K562 (cell line): ENCODE data around the gene HBQ1. TPM values are rescaled to one million over a fixed set of nuclear protein-coding genes. Genes with fewer than 3 reads are reported as not detected.

Experiments
- ATAC-seq: fragments of 200-7000 bp; cut with Tn5 transposase; 3 replicates; pipeline ENCODE4 v1.9.1; 2020; ENCODE audit warnings: moderate library complexity
- BruUV-seq: library from RNA; stranded (reverse); fragments of 400-500 nt; replicated peaks from 2 replicates; lab custom pipeline; 2021; lab: Mats Ljungman, UMichigan
- CTCF ChIA-PET: fragments of 300-600 bp; formaldehyde crosslinking; extraction: SDS; loops from one replicate; lab custom pipeline; 2021; ENCODE audit warnings: low intra/inter-chr PET ratio; lab: Yijun Ruan, JAX
- POLR2A ChIA-PET: fragments of 300-600, 350-650 bp; sonication (Branson Sonifier 250); formaldehyde crosslinking; extraction: SDS; loops from one replicate; lab custom pipeline; 2021; ENCODE audit warnings: antibody characterized with exemption, inconsistent platforms; lab: Yijun Ruan, JAX
- DNase-seq, 4 experiments: peaks; one replicate each; pipeline versions ENCODE4 v3.0.0 to v3.0.0-alpha.2; 2011 to 2018; ENCODE audit warnings: low spot score in 3 of 4, mixed read lengths in 3 of 4; ENCODE audit errors: extremely low read depth in 1 of 4
- FAIRE-seq: peaks from 2 replicates; lab custom pipeline; 2011; peaks lifted over from hg19 to GRCh38; lab: Jason Lieb, UNC
- H2AFZ ChIP-seq: 2 replicates; pipeline ENCODE4 v1.6.0; 2011; ENCODE audit warnings: low read depth, low read length, control low read depth, inconsistent platforms
- H3K27ac ChIP-seq: fragments of 200-600 bp; 3 replicates; pipeline ENCODE4 v1.8.0; 2011; ENCODE audit warnings: low read depth, mild to moderate bottlenecking, control low read depth, inconsistent platforms, low read length, moderate library complexity, mixed read lengths; ENCODE audit errors: extremely low read depth
- H3K27me3 ChIP-seq, 2 experiments: fragments of 300-600 bp in 1 of 2; 2 replicates in 1 of 2; 3 replicates in 1 of 2; pipeline versions ENCODE4 v1.6.0 to v1.8.0; 2011; ENCODE audit warnings: inconsistent platforms in 2 of 2, low read length in 2 of 2, mild to moderate bottlenecking in 1 of 2, mixed read lengths in 1 of 2, moderate library complexity in 1 of 2; ENCODE audit not compliant: control insufficient read depth in 2 of 2, insufficient read depth in 2 of 2
- H3K36me3 ChIP-seq: fragments of 300-600 bp; 3 replicates; pipeline ENCODE4 v1.8.0; 2011; ENCODE audit warnings: mild to moderate bottlenecking, low read length, inconsistent platforms; ENCODE audit not compliant: control insufficient read depth, insufficient read depth
- H3K4me1 ChIP-seq, 2 experiments: fragments of 200-600 bp in 1 of 2; replicated peaks in 1 of 2; 2 replicates in 1 of 2; 3 replicates in 1 of 2; pipeline versions ENCODE4 v1.5.1 to v1.8.0; 2011; ENCODE audit warnings: inconsistent platforms in 2 of 2, low read length in 2 of 2, mild to moderate bottlenecking in 1 of 2, mixed read lengths in 1 of 2, moderate library complexity in 1 of 2; ENCODE audit not compliant: control insufficient read depth in 2 of 2, insufficient read depth in 2 of 2
- H3K4me2 ChIP-seq: 2 replicates; pipeline ENCODE4 v1.6.1; 2011; ENCODE audit warnings: low read length, control low read depth, inconsistent platforms, mixed read lengths; ENCODE audit not compliant: insufficient read depth
- H3K4me3 ChIP-seq: fragments of 200-600 bp; sonication (generic), shearing (Covaris generic); 2 replicates; pipeline ENCODE4 v1.5.1; 2016; ENCODE audit warnings: control low read depth, inconsistent platforms
- H3K79me2 ChIP-seq: fragments of 200-600 bp; 3 replicates; pipeline ENCODE4 v1.8.0; 2011; ENCODE audit warnings: low read length, inconsistent platforms; ENCODE audit not compliant: control insufficient read depth, insufficient read depth
- H3K9ac ChIP-seq, 2 experiments: 2 replicates each; pipeline versions ENCODE4 v1.6.0 to v1.6.1; 2011; ENCODE audit warnings: low read depth in 2 of 2, low read length in 2 of 2, control low read depth in 1 of 2, inconsistent platforms in 1 of 2, mild to moderate bottlenecking in 1 of 2, mixed read lengths in 1 of 2; ENCODE audit not compliant: insufficient read depth in 1 of 2
- H3K9me1 ChIP-seq: one replicate; pipeline ENCODE4 v1.6.0; 2011; ENCODE audit warnings: inconsistent platforms, mild to moderate bottlenecking, low read length, moderate library complexity; ENCODE audit not compliant: control insufficient read depth, insufficient read depth
- H3K9me3 ChIP-seq: replicated peaks from 2 replicates; pipeline ENCODE4 v1.5.1; 2011; ENCODE audit warnings: low read depth, low read length, inconsistent platforms; ENCODE audit not compliant: control insufficient read depth, insufficient read depth
- H4K20me1 ChIP-seq: replicated peaks from 2 replicates; pipeline ENCODE4 v1.6.1; 2011; ENCODE audit warnings: low read length, inconsistent platforms, mixed read lengths; ENCODE audit not compliant: control insufficient read depth, insufficient read depth
- CXXC5 ChIP-seq: fragments of 250-450 bp; sonication (Bioruptor Pico); IDR thresholded peaks from 2 replicates; pipeline ENCODE4 v1.8.0; 2022; ENCODE audit warnings: inconsistent platforms, mild to moderate bottlenecking, moderate library complexity
- DIDO1 ChIP-seq: fragments of 450-650 bp; IDR thresholded peaks from 2 replicates; pipeline ENCODE4 v1.6.1; 2016; ENCODE audit warnings: low read depth, missing biosample characterization, missing genetic modification characterization
- FOS ChIP-seq: IDR thresholded peaks from 3 replicates; pipeline ENCODE4 v1.6.1; 2011; ENCODE audit not compliant: insufficient read length; ENCODE audit errors: extremely low read depth
- FOXA3 ChIP-seq, 2 experiments: fragments of 450-650 bp in 1 of 2; sonication (generic) in 1 of 2; formaldehyde crosslinking; IDR thresholded peaks in 1 of 2; conservative IDR thresholded peaks in 1 of 2; 2 replicates each; pipeline versions ENCODE4 v1.4.0 to v1.8.0; 2020 to 2022; ENCODE audit warnings: mild to moderate bottlenecking in 2 of 2, missing genetic modification reagents in 1 of 2
- MCM2 ChIP-seq: fragments of 450-650 bp; IDR thresholded peaks from 2 replicates; pipeline ENCODE4 v1.6.1; 2017; ENCODE audit warnings: low read depth, mild to moderate bottlenecking
- POLR2AphosphoS5 ChIP-seq: IDR thresholded peaks from 2 replicates; pipeline ENCODE4 v1.6.1; 2011; ENCODE audit warnings: mild to moderate bottlenecking, low read depth, low read length, moderate library complexity; ENCODE audit not compliant: control insufficient read depth, insufficient read depth
- TEAD2 ChIP-seq: fragments of 450-650 bp; IDR thresholded peaks from 2 replicates; pipeline ENCODE4 v1.6.1; 2016; ENCODE audit warnings: missing genetic modification characterization, control low read depth, missing compliant biosample characterization
- WGBS: fragments of 100-300 bp; shearing (Covaris generic); methylation state at CpG from one replicate; pipeline ENCODE4 v1.1.6; 2016; ENCODE audit warnings: low coverage, mixed read lengths; ENCODE audit not compliant: insufficient coverage; ENCODE audit errors: missing lambda C conversion rate; 5-methylcytosine and 5-hydroxymethylcytosine counted together
- in situ Hi-C: fragments of 300-500 bp; cut with MboI; formaldehyde crosslinking; loops from 4 replicates; pipeline ENCODE4 v1.15.0; 2018; ENCODE audit warnings: inconsistent platforms, mixed read lengths
- intact Hi-C: fragments of 100-400 bp; cut with micrococcal nuclease; formaldehyde crosslinking; loops from 2 replicates; pipeline ENCODE4 v1.14.2; 2022
- polyA plus RNA-seq, 8 experiments: library from polyadenylated mRNA; depleted of rRNA in 4 of 8; stranded (reverse) in 5 of 8; unstranded in 3 of 8; fragments of >200 nt; fragmentation: Nextera tagmentation in 2 of 8; fragmentation: Illumina TruSeq in 1 of 8; extraction: Ambion mirVana in 2 of 8; extraction: Trizol in 1 of 8; gene quantifications; 2 replicates each; pipeline versions ENCODE4 v1.2.1 to v1.2.3, GENCODE V29; 2011 to 2014; ENCODE audit warnings: inconsistent platforms in 1 of 8, missing spikeins in 1 of 8
- total RNA-seq, 7 experiments: library from RNA; depleted of rRNA in 6 of 7; stranded (reverse); fragments of >200 nt in 6 of 7; fragmentation: Illumina TruSeq in 2 of 7; extraction: Trizol in 2 of 7; gene quantifications; 2 replicates each; pipeline versions ENCODE4 v1.2.1 to v1.2.3, GENCODE V29; 2011 to 2021; ENCODE audit warnings: low replicate concordance in 1 of 7

HBQ1 gene
- total and polyA plus RNA-seq, 9 of the 15 experiments (the other 6 are each of a cell fraction or from before 2014, with no cell fraction given) = 2.3 to 190 (median 19.8) TPM

DNA sequence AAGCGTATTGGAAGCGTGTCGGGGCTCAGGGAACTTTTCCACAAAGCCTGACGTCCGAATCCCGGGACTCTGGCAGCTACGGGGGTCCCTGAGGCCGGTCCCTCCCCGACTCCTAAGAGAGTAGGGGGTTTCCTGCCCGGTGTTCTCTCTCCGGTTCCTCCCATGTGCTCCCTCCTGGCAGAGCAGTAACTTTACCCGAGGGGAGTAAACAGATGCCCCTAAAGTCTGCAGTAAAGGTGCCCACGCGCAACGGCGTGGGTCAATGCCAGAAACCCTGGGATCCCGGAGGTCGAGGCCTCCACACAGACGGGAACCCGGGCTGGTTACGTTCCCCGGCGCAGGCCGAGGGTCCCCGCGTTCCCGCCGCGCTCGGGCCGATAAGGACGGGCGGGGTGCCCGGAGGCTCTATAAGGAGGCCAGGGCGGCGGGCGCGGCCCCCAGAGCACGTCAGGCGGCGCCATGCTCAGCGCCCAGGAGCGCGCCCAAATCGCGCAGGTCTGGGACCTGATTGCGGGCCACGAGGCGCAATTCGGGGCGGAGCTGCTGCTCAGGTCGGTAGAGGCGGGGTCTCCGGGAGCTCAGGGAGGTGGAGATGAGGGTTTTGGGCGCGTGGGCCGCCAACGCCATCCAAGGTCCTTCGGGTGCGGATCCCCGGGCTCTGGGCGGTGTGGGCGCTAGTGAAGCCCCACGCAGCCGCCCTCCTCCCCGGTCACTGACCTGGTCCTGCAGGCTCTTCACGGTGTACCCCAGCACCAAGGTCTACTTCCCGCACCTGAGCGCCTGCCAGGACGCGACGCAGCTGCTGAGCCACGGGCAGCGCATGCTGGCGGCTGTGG, 14.5 kb upstream of the HBQ1 start, which contains the start of gene HBM:
HBM (plus strand) TSS at position 440 of the 836 bp plus-strand sequence; CDS start at position 460, 20 bp downstream.
- 95% methylated on average over 45 of the region's 75 CpGs for WGBS
- no peaks in the 10 kb centered on the region for H3K9me3 ChIP-seq
- H3K36me3 ChIP-seq = no peaks in the 10 kb centered on the region
- BruUV-seq = no TSS peak
- peak within 1 kb of the TSS; percentile 66; the same call in 2 of the 3 replicates for H3K27ac ChIP-seq
- peak within 1 kb of the TSS; percentile 35 for H3K4me3 ChIP-seq
- POLR2A ChIA-PET = no interaction called here
- CTCF ChIA-PET = no interaction called here
- H3K4me2 ChIP-seq = peak within 1 kb of the TSS; percentile 70
- H3K27me3 ChIP-seq = no peaks in the 10 kb centered on the region
- ATAC-seq (no peak), DNase-seq (no peak), FAIRE-seq (no peak)
- intact Hi-C loops = no loop called here
- peaks cover 10 to 69% of the 10 kb centered on the region in 2 experiments; a peak in 4 of 5 replicates for H3K4me1 ChIP-seq
- no peaks in the 10 kb centered on the region for H4K20me1 ChIP-seq
- no peaks in the 10 kb centered on the region for H3K79me2 ChIP-seq
- no peak for TF ChIP-seq MCM2
- no peak for TF ChIP-seq FOXA3 (CRISPR knock-in tag; conservative IDR thresholded peaks at IDR 0.05 in 1 of 2, IDR thresholded peaks at IDR 0.05 in 1 of 2)
- no peak for TF ChIP-seq FOS
- no peak for TF ChIP-seq CXXC5 (CRISPR knock-in tag)
- TF ChIP-seq TEAD2 (tag) = no peak
- no peak for TF ChIP-seq POLR2AphosphoS5
- TF ChIP-seq DIDO1 = no peak
- H3K9ac ChIP-seq = peak within 1 kb of the TSS; percentile 59 to 89; a peak in 3 of 4 replicates
- in situ Hi-C loops = no loop called here
- no peaks in the 10 kb centered on the region for H3K9me1 ChIP-seq
- H2AFZ ChIP-seq = peak within 1 kb of the TSS; percentile 74; the same call in 1 of the 2 replicates
